ENCODE results near the gene NTHL1. TPM values are rescaled to one million over a fixed set of nuclear protein-coding genes. Genes with fewer than 3 reads are reported as not detected.

The NTHL1 gene
- total and polyA plus RNA-seq, 2 of the 13 experiments (the other 11 are each of a cell fraction or from before 2014, with no cell fraction given) = 47.5 to 64.9 TPM

GRCh38 chr16:2027024-2028010, 20.3 kb downstream of the NTHL1 start (continued):
- TF ChIP-seq ZNF180 (CRISPR knock-in tag; IDR thresholded peaks at IDR 0.05; ENCODE audit: borderline replicate concordance, low read depth) = no peak
- no peak for TF ChIP-seq SMAD3 (CRISPR knock-in tag; IDR thresholded peaks at IDR 0.05)
- TF ChIP-seq ZC3H4 (CRISPR knock-in tag; IDR thresholded peaks at IDR 0.05; ENCODE audit: borderline replicate concordance) = no peak
- no peak for TF ChIP-seq EED (CRISPR knock-in tag; IDR thresholded peaks at IDR 0.05)
- no peak for TF ChIP-seq ZNF234 (CRISPR knock-in tag; conservative IDR thresholded peaks at IDR 0.05)
- TF ChIP-seq ZNF678 (CRISPR knock-in tag; IDR thresholded peaks at IDR 0.05) = no peak
- peak; percentile 83; the same call in 1 of the 2 replicates for TF ChIP-seq ZNF468 (CRISPR knock-in tag; IDR thresholded peaks at IDR 0.05)
- TF ChIP-seq AGO2 (optimal IDR thresholded peaks at IDR 0.05; ENCODE audit: low read depth, low read length) = peak; percentile 19
- TF ChIP-seq DZIP1 (CRISPR knock-in tag; IDR thresholded peaks at IDR 0.05) = no peak
- TF ChIP-seq HNF4A (CRISPR knock-in tag; IDR thresholded peaks at IDR 0.05) = 0 out of 2 replicates have a peak, but pooled peaks have one; percentile 8
- TF ChIP-seq HIC2 (CRISPR knock-in tag; IDR thresholded peaks at IDR 0.05; ENCODE audit: low read depth) = no peak
- no peak for TF ChIP-seq HBP1 (CRISPR knock-in tag; IDR thresholded peaks at IDR 0.05; ENCODE audit: low read depth)
- no peak for TF ChIP-seq SNAPC2 (CRISPR knock-in tag; IDR thresholded peaks at IDR 0.05)
- TF ChIP-seq RXRA (CRISPR knock-in tag; IDR thresholded peaks at IDR 0.05) = peak; percentile 51; the same call in 1 of the 2 replicates
- TF ChIP-seq RAD21 (CRISPR knock-in tag; IDR thresholded peaks at IDR 0.05) = 0 out of 2 replicates have a peak, but pooled peaks have one; percentile 18
- 0 out of 2 replicates have a peak, but pooled peaks have one; percentile 6 for TF ChIP-seq ZFX (CRISPR knock-in tag; IDR thresholded peaks at IDR 0.05; ENCODE audit: low read depth)
- TF ChIP-seq ZNF605 (CRISPR knock-in tag; IDR thresholded peaks at IDR 0.05) = peak; percentile 62; the same call in 1 of the 2 replicates
- peak; percentile 99 for TF ChIP-seq ZFP90 (CRISPR knock-in tag; IDR thresholded peaks at IDR 0.05; ENCODE audit: borderline replicate concordance)
- TF ChIP-seq ELF1 (CRISPR knock-in tag; IDR thresholded peaks at IDR 0.05) = no peak
- TF ChIP-seq STAG1 (CRISPR knock-in tag; IDR thresholded peaks at IDR 0.05) = peak; percentile 28; the same call in 1 of the 2 replicates
